HCEC 1CT (cell line): ENCODE data around the gene SDK2.

Experiments used
- DNase-seq: peaks from one replicate; pipeline ENCODE4 v3.0.0-alpha.2; 2017

Gene SDK2, protein sequence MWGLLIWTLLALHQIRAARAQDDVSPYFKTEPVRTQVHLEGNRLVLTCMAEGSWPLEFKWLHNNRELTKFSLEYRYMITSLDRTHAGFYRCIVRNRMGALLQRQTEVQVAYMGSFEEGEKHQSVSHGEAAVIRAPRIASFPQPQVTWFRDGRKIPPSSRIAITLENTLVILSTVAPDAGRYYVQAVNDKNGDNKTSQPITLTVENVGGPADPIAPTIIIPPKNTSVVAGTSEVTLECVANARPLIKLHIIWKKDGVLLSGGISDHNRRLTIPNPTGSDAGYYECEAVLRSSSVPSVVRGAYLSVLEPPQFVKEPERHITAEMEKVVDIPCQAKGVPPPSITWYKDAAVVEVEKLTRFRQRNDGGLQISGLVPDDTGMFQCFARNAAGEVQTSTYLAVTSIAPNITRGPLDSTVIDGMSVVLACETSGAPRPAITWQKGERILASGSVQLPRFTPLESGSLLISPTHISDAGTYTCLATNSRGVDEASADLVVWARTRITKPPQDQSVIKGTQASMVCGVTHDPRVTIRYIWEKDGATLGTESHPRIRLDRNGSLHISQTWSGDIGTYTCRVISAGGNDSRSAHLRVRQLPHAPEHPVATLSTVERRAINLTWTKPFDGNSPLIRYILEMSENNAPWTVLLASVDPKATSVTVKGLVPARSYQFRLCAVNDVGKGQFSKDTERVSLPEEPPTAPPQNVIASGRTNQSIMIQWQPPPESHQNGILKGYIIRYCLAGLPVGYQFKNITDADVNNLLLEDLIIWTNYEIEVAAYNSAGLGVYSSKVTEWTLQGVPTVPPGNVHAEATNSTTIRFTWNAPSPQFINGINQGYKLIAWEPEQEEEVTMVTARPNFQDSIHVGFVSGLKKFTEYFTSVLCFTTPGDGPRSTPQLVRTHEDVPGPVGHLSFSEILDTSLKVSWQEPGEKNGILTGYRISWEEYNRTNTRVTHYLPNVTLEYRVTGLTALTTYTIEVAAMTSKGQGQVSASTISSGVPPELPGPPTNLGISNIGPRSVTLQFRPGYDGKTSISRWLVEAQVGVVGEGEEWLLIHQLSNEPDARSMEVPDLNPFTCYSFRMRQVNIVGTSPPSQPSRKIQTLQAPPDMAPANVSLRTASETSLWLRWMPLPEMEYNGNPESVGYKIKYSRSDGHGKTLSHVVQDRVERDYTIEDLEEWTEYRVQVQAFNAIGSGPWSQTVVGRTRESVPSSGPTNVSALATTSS (N-terminal part only)

DNA sequence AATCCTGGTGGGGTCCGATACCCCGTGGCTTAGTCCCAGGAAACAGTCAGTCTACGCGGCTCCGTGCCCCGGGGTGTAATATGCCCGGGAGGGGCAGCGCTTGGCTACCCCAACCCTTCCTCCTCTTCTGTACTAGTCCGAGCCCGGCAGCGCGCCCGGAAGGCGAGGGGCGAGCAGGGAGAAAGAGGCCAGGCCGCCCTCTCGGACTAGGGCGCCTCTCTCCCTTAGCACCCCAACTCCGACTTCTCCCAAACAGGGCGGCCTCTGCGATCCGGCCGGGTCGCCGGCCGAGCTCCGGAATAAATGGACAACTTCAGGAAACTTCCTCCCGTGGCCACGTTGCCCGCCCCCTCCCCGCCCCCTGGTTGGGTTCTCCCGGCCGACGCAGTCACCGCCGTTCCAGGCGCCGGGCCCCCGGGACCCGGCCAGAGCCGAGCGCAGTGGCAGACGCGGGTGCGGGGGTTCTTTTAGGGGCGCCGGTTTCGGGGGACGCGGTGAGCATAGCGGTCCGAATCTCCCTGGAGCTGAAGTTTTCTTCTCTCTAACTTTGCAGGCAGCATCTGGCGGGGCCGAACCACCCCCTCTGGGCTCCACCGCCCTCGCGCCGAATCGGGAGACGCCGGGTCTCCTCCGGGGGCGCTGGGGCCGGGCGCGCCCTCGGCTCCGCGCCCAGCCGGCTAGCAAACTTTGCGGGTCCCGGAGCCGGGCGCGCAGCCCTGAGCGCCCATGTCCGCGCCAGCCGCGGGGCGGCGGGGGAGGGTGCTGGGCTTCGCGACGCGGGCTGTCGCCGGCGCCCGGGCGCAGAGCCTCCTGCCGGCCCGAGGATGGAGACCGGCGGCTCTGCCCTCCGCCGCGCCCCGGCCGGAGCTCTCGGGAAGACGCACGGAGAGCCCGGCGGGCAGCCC, at the start of gene SDK2:
Gene SDK2, minus strand, starts transcription at position 301 of the 905 bp plus-strand sequence. CDS start 357 bp downstream, outside the sequence.
- DNase-seq, result no peak

DNA sequence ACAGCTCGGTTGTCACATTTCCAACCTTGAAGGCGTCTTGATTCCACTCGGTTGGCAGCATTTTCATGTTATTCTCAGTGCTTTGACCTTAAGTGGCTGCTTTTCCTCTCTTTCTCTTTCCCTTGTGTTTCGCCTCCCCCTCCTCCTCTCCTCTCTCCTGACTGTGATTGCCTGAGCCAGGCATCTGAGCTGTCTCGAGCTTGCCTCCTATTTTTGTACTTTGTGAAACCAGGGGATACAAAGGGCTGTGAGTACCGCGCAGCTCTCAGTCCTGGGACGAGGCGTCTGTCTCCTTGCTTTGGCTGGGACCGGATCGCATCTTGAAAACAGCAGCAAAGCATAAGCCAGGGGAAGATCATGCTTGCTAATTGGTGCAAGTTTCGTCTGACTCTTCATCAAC, 48.8 kb upstream of the SDK2 start:
- no peak for DNase-seq

DNA sequence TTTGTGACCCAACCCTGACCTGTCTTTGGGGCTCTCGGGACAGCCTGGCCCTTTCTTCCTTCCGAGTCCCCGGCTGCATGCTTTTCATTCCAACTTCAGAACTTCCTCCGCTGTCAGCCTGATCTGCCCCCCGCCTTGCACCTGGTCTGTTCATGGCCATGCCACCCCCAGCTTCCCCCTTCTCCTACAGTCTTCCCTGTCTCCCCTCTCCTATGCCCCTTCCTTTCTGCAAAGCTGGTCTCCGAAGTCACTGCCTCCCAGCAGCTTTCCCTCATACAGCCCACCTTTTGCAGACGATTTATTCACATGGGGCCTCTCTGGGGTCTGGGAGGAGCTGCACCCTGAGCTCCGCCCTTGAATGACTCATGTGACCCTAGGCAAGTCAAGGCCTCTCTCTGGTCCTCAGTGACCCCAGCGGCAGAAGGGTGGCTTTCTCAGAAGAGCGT, 47.1 kb upstream of the SDK2 start:
- no peak for DNase-seq

DNA sequence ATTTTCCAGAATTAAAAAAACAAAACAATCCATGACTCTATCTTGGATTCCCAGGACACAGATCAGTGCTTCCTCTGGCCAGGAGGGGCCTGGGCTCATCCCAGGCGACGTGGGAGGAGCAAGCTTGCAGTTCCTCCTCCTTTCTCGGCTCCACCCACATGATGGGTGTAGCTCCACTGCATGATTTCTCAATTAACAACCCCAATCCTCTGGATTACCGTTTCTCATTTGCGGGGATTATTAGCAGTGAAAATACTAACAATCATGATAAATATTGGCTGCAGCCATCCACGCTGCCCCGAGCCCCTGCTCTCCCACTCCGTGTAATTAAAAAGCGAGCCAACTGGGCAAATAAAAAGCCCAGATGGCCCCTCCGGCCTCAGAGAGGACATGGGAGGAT, 46.4 kb upstream of the SDK2 start:
- no peak for DNase-seq

DNA sequence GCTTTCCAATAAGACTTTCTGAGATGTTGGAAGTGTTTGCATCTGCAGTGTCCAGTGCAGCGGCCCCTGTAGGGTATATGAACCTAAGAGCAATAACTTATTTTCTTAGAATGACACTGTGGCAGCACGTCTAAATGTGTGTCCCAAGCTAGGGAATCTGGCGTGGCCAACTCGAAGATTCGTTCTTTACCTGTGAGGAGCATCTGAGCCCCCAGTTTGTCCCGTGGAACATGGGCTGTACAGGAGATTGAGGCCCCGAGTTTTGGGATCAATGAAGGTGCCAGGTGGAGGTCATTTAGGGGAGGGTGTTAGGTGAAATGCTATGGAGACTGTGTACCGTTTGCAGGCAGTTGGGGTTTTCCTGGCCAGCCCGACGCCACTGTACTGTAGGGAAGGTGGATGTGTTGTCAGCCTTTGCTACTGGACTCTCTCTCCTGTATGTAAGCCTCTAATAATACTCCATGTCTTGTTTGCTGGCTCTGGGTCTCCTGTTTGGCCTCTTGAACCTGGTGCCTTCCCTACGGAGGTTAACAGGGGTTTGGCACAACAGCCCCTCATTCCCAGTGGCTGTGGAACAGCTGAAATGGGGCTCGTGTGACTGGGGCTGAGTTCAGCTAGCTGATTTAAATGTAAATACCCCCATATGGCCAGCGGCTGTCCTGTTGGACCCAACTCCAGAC, 45.5 kb upstream of the SDK2 start:
- DNase-seq, result no peak

DNA sequence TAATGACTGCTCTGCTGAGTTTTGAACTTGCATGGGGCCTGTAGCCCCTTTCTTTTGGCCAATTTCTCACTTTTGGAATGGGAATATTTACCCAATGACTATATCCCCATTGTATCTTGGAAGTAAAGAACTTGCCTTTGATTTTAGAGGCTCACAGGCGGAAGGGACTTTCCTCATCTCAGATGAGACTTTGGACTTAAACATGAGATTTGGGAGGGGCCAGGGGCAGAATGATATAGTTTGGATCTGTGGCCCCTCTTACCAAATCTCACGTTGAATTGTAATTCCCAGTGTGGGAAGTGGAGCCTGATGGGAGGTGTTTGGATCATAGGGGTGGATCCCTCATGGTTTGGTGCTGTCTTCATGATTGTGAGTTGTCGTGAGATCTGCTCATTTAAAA, 42.7 kb upstream of the SDK2 start:
- DNase-seq, result no peak

DNA sequence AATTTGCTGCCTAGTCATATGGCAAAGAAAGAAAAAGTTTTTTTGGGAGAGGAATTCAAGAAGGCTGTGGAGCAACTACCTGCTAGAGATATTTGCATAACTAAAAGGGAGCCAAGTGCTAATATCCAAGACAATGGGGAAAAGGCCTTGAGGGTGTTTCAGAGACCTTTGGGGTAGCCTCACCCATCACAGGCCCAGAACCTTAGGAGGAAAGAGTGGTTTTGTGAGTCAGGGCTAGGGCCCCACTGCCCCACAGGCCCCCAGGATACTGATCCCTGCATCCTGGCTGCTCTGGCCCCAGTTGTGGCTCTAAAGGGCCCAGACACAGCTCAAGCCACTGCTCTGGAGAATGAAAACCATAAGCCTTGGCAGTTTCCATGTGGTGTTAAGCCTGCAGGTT, 41.9 kb upstream of the SDK2 start:
- DNase-seq, result no peak

DNA sequence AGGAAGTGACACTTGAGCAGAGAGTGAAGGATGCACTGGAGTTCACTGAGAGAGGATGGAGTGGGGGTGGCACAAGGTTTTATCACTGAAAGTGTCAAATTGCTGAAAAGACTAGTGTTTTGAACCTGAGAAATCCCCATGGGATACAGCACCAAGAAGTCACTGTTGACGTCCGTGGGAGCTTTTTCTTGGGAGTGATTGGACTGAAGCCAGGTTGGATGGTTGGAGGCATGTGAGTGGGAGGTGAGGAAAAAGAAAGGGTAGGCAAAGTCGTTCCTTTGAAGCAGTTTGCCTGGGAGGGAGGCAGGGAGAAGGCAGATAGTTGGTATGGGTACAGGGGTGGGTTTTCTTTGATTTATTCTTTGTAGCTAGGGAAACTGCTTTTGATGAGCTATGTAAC, 39.9 kb upstream of the SDK2 start:
- no peak for DNase-seq

DNA sequence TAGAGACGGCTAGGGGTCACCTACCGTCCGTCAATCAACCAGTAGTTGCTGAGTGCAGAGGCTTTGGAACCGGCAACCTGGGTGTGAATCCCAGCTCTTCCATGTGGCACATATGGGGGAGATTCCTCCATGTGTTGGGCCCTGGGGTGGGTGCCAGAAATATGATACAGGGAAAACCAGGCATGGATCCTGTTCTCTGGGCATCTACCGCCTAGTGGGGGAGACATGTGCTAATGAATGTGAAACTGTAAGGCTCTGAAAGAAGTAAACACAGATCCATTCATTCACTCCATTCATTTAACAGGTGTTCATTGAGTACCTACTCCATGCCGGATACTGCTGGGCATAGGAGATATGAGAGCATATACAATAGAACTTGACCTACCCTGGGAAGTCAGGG, 39.5 kb upstream of the SDK2 start:
- DNase-seq, result no peak

DNA sequence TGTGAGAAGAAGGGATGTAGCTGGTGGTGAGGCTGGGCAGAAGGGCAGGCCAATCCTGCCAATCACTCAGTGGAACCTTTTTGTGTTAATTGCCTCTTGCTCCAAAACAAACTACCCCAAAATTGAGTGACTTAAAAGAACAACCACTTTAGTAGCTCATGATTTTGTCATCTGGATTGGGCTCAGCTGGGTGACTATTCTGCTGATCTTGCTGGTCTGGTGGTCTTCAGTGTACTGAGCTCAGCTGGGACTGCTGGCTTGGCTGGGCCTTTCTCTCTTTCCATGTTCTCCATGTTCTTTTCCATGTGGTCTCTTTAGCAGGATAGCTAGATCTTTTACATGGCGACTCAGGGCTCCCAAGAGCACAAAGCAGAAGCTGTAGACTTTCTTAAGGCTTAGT, 37.7 kb upstream of the SDK2 start:
- no peak for DNase-seq

DNA sequence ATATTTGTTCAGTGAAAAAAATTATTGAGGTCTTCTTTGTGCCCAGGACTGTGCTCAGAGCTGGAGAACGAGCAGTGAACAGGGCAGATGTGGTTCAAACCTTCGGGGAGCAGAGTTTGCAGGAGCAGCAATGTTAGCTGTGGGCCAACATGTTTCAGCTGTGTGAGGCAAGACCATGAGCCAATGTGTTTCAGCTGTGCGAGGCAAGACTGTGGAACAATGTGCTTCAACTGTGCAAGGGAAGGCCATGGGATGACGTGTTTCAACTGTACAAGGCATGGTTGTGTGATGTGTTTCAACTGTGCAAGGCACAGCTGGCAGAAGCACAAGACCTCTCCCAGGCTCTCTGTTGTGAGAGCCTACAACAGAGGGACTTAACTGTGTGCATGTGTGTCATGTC, 35.2 kb upstream of the SDK2 start:
- no peak for DNase-seq

DNA sequence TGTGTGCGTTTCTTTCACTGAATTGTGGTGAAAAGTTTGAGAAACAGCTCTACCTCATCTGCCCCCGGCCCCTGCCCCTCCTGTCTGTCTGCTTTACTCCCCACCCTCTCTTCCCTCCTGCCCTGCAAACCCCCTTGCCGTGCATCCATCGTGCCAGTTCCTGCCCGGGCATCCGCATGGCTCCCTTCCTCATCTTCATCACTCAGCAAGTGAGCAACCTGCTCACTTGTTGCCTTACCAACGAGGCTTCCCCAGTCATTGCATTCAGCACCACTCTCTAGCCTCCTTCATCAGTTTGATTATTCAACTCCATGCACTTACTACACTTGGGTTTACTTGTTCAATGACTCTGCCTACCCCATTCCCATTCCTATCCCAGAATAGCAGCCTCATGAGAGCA, 34.8 kb upstream of the SDK2 start:
- DNase-seq, result no peak

DNA sequence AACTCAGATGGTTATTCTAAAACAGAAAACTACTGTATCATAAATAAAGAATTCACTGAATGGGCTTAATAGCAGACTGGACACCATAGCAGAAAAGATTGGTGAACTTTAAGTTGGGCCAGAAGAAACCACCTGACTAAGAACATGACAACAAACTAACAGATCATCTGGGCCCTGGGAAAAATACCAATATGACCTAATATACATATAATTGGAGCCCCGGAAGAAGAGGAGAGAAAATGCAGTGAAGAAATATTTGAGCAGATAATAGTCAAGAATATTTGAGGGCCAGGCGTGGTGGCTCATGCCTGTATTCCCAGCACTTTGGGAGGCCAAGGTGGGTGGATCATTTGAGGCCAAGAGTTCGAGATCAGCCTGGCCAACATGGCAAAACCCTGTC, 25.5 kb upstream of the SDK2 start:
- DNase-seq, result no peak

DNA sequence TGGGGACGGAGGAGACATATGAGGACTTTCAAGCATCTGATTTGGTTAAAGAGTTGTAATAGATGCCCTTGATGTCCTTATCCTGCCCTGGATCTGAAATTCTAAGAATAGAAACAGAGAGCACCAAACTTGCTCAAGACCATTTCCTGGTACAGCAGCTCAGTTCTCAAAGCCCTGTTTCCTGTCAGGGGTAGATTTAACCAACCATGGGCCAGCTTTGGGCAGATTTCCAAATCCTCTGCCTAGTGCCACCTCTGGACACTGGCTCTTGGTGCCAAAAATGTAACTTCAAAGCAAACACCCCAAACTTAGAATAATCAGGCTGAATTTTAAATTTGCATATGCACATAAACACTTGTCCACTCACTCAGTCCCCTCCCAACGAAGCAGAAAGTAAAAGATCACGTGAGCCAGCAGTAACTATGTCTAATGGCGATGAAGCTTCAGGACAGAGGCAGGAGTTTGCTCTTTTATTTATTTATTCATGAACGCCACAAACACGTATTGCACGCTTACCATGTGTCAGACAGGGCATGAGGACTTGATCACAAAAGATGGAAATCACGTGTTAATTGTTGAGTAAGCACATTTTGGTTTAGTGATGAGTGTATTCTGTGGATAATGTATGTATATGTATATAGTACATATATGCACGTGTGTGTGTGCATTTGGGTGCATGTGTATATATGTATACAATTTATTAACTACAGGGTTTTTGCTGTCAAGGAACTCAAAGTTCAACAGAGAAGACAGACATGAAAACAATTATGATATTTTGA, 23.1 kb upstream of the SDK2 start:
- DNase-seq, result no peak

DNA sequence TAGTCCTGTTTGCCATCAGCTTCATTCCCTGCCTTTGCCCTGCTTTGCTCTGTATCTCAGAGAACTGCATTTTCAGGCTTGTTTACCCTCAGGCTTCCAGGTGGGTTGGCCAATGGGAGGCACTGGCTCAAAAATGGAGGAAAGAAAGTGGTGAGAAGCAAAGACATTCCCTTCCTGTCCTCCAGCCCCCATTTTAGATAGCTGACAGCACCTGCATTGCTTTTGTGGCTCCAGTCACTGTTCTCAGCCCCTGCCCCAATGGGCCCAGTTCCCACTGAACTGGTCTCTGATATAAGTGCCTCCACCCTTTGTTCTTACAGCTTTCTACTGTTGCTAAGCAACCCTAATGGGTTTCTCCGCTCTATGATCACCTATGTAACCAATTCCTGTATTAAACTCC, 19.4 kb upstream of the SDK2 start:
- DNase-seq, result no peak

DNA sequence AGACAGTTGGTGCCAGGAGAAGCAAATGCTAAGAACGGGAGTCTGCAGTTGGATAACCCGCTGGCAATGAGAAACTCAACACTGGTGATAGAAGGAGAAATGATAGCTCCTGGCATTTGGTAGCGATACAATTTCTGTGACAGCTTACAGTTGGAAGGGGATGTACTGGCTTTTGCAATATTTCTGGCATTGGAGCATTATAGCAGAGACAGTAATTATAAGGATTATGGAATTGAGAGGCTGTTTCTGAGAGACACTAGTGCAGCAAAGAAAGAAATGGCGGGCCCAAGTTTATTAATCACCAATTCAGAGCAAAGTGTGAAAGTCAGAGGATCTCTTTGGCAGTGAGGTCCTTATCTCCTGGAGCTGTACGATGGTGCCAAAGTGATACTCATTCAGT, 16.1 kb upstream of the SDK2 start:
- DNase-seq, result no peak

DNA sequence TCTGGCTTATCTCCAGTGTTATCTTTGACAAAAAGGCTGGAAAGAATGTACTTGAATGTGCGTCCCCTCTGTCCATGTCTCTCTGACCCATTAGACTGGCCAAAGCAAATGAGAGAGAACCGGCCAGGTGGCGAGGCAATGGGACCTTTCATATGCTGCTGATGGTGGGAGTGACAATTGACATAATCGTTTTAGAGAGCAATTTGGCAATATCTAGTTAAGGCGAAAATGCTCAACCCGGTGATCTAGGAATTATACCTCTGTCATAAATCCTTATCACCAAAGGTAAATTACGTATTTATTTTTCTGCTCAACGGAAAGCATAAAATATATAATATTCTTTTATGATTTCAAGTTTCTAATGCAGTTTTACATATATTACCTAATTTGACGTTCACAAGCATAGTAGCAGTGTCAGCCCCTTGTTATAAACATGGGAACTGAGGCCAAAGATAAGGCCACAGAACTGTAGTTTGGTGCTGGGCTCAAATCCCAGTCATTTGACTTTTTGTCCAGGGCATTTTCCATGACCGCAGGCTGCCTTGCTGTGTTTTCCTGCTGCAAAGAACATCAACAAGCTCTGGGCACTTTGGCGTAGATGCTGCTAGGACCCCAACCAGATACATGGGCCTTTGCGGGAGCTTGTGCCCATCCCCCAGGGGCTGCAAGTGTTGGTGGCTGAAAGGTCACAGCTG, 14.7 kb upstream of the SDK2 start:
- no peak for DNase-seq

DNA sequence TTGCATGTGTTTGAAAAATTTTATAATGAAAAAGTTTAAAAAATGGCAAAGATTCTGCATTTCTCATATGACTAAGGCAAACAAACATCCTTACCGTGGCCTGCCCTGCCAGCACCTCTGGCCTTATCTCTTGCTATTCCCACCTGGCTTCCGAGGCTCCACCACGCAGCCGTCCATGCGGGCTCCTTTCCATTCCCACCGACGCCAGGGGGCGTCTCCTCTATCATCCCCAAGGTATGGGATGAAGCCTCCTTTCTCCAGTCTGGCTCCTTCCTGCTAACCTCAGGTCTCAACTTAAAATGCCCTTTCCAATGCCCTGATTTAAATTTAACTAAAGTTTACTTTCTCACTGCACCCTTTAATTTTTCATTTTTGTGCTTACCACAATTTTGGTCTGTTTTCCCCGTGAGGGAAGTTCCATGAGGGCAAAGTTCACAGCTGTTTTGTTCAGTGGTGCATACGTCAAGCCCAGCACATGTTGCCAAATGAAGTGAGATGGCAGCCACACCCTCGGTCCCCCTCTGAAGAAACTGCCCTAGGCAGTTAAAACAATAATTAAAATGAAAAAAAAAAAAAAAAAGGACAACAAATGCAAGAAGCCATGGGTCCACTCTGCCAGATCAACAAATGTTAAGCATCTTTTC, 13.3 kb upstream of the SDK2 start:
- no peak for DNase-seq

DNA sequence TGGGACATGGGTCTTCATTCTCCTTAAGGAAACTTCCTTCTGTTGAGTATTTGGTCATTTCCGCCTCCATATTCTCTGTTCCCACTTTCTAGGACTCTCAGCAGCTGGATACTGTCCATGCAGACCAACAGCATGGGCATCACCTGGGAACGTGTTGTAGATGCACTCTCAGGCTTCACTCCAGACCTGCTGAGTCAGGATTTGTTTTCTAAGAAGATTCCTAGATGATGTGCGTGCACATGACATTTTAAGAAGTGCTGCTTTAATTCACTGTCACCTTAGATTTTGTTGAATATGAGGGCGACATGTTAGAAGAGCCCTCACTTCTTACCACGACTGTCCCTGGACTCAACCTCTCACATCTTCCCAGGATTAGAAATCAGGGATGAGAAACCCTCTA, 10.0 kb upstream of the SDK2 start:
- no peak for DNase-seq

DNA sequence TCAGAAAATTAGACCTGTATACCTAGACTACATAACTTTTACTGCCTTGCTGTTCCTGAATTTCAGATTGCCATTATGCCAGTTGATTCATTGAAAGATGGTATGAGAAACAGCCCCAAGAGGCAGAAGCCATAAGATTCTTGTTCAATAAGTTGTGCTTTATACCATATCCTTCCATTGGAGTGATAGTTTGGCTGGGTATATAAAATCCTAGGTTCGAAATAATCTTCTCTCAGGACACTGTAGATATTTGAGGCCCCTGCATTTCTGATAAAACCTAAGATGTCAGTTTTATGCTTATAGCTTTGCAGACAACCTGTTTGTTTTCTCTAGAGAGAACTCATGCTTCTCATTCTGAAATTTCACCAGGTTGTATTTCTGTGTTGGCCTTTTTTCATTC, 9.6 kb upstream of the SDK2 start:
- no peak for DNase-seq
